Caco-2 (cell line): Measurements from ENCODE around the gene MYG1. TPM values are rescaled to one million over a fixed set of nuclear protein-coding genes. Genes with fewer than 3 reads are reported as not detected.

ENCODE experiments used
- BruUV-seq: library from RNA; stranded (reverse); fragments of 400-500 nt; replicated peaks from 2 replicates; lab custom pipeline; 2021; lab: Mats Ljungman, UMichigan
- CTCF ChIA-PET: fragments of 300-600 bp; sonication (Branson Sonifier 250); formaldehyde crosslinking; loops from one replicate; lab custom pipeline; 2022; ENCODE audit warnings: antibody characterized with exemption; lab: Charles Lee
- POLR2A ChIA-PET: fragments of 300-600 bp; sonication (Branson Sonifier 250); formaldehyde crosslinking; loops from one replicate; lab custom pipeline; 2022; ENCODE audit warnings: antibody characterized with exemption; lab: Charles Lee
- DNase-seq, 2 experiments: peaks; one replicate each; pipeline versions ENCODE4 v3.0.0 to v3.0.0-alpha.2; 2020 to 2022
- H3K27me3 ChIP-seq: replicated peaks from 2 replicates; pipeline ENCODE4 v1.6.0; 2011; ENCODE audit warnings: low read length; ENCODE audit not compliant: control insufficient read depth, insufficient read depth
- H3K36me3 ChIP-seq: 2 replicates; pipeline ENCODE4 v1.5.1; 2011; ENCODE audit warnings: low read length; ENCODE audit not compliant: control insufficient read depth, insufficient read depth
- H3K4me1 ChIP-seq: fragments of 250-450 bp; sonication (Bioruptor Pico); 2 replicates; pipeline ENCODE4 v1.5.1; 2020; ENCODE audit warnings: mild to moderate bottlenecking
- H3K4me3 ChIP-seq: 2 replicates; pipeline ENCODE4 v1.5.1; 2011; ENCODE audit warnings: low read depth, mild to moderate bottlenecking, control low read depth, low read length
- H3K9me3 ChIP-seq: fragments of 250-450 bp; sonication (Bioruptor Pico); 2 replicates; pipeline ENCODE4 v1.5.1; 2020; ENCODE audit warnings: mild to moderate bottlenecking, moderate library complexity
- H3K27ac Mint-ChIP-seq: one replicate; pipeline ENCODE4 v1.8.0; 2022; ENCODE audit warnings: mixed read lengths; ENCODE audit not compliant: unreplicated experiment
- H3K27me3 Mint-ChIP-seq: one replicate; pipeline ENCODE4 v1.8.0; 2022; ENCODE audit warnings: mixed read lengths; ENCODE audit not compliant: insufficient read depth, unreplicated experiment
- H3K36me3 Mint-ChIP-seq: one replicate; pipeline ENCODE4 v1.8.0; 2022; ENCODE audit warnings: mild to moderate bottlenecking, mixed read lengths; ENCODE audit not compliant: insufficient read depth, unreplicated experiment
- H3K4me1 Mint-ChIP-seq: one replicate; pipeline ENCODE4 v1.8.0; 2022; ENCODE audit warnings: low read depth, mixed read lengths; ENCODE audit not compliant: unreplicated experiment
- H3K4me3 Mint-ChIP-seq: one replicate; pipeline ENCODE4 v1.8.0; 2022; ENCODE audit warnings: mild to moderate bottlenecking, moderate library complexity, mixed read lengths; ENCODE audit not compliant: unreplicated experiment
- H3K9me3 Mint-ChIP-seq: one replicate; pipeline ENCODE4 v1.8.0; 2022; ENCODE audit warnings: mixed read lengths; ENCODE audit not compliant: unreplicated experiment
- CTCF ChIP-seq, 2 experiments: fragments of 200-600 bp in 1 of 2; IDR thresholded peaks; 1 replicate in 1 of 2; 2 replicates in 1 of 2; pipeline versions ENCODE4 v1.5.1 to v1.8.0; 2011 to 2022; ENCODE audit warnings: antibody characterized with exemption in 1 of 2, control low read depth in 1 of 2, inconsistent platforms in 1 of 2, low read depth in 1 of 2, low read length in 1 of 2, mild to moderate bottlenecking in 1 of 2, moderate library complexity in 1 of 2; ENCODE audit not compliant: insufficient read depth in 1 of 2, severe bottlenecking in 1 of 2, unreplicated experiment in 1 of 2
- intact Hi-C: fragments of 100-400 bp; cut with micrococcal nuclease; formaldehyde crosslinking; loops from one replicate; pipeline ENCODE4 v1.10.0; 2022; ENCODE audit not compliant: unreplicated experiment
- total RNA-seq: library from RNA; stranded (reverse); gene quantifications from 2 replicates; pipeline ENCODE4 v1.2.3, GENCODE V29; 2022

The MYG1 gene
- total RNA-seq, 1 experiment from 2014 or later: 59.8 TPM

- Histone ChIP-seq H3K36me3 (no peaks in the 10 kb centered on the region; the same call in none of the 2 replicates), H3K4me1 (peaks cover 12% of the 10 kb centered on the region), H3K9me3 (no peaks in the 10 kb centered on the region), H3K4me3 (no peak overlapping the region), H3K27me3 (no peaks in the 10 kb centered on the region)
- H3K4me3 Mint-ChIP-seq: no peak overlapping the region
- peaks cover 48% of the 10 kb centered on the region for H3K36me3 Mint-ChIP-seq
- H3K27me3 Mint-ChIP-seq: no peaks in the 10 kb centered on the region
- DNase-seq: no peak
- H3K27ac Mint-ChIP-seq: no peak overlapping the region
- H3K9me3 Mint-ChIP-seq: no peaks in the 10 kb centered on the region
- BruUV-seq: no TSS peak
- ChIA-PET POLR2A (interaction anchor here (1.5 kb wide), 1 partner anchor 7 kb away, joined by 3 read pairs; the partner anchor contains the start of gene PFDN5), CTCF (no interaction called here)
- peaks cover 20% of the 10 kb centered on the region for H3K4me1 Mint-ChIP-seq
- intact Hi-C loops: no loop called here
- TF ChIP-seq CTCF (IDR thresholded peaks at IDR 0.05; ENCODE audit: insufficient read depth in 1 of 2, low read depth in 1 of 2, low read length in 1 of 2, severe bottlenecking in 1 of 2, unreplicated experiment in 1 of 2): no peak
These were observed 3.4 kb downstream of the MYG1 start for GRCh38 chr12:53302903-53303302.

DNA sequence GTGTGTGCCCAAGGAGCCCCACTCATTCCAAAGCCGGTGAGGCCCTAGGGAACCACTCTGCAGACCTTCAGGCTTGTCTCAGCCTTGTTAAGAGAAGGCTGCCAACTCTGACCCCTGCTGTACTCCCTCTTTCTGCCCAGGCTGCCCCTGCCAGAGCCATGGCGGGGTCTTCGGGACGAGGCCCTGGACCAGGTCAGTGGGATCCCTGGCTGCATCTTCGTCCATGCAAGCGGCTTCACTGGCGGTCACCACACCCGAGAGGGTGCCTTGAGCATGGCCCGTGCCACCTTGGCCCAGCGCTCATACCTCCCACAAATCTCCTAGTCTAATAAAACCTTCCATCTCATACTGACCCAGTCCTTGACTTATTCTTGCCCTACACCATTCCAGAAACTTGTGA lies 7.3 kb downstream of the MYG1 start:
- H3K36me3 Mint-ChIP-seq: peaks cover 30% of the 10 kb centered on the region
- intact Hi-C loops: no loop called here
- DNase-seq: no peak
- H3K4me3 ChIP-seq: no peak overlapping the region
- no TSS peak for BruUV-seq
- H3K9me3 Mint-ChIP-seq: no peaks in the 10 kb centered on the region
- no peaks in the 10 kb centered on the region for H3K9me3 ChIP-seq
- H3K27me3 Mint-ChIP-seq: no peaks in the 10 kb centered on the region
- no peak overlapping the region for H3K27ac Mint-ChIP-seq
- H3K4me1 ChIP-seq: no peaks in the 10 kb centered on the region
- no peak for TF ChIP-seq CTCF (IDR thresholded peaks at IDR 0.05; ENCODE audit: insufficient read depth in 1 of 2, low read depth in 1 of 2, low read length in 1 of 2, severe bottlenecking in 1 of 2, unreplicated experiment in 1 of 2)
- H3K27me3 ChIP-seq: no peaks in the 10 kb centered on the region
- H3K36me3 ChIP-seq: no peaks in the 10 kb centered on the region; the same call in none of the 2 replicates
- peaks cover 8% of the 10 kb centered on the region for H3K4me1 Mint-ChIP-seq
- ChIA-PET POLR2A (no interaction called here), CTCF (no interaction called here)
- no peak overlapping the region for H3K4me3 Mint-ChIP-seq

DNA sequence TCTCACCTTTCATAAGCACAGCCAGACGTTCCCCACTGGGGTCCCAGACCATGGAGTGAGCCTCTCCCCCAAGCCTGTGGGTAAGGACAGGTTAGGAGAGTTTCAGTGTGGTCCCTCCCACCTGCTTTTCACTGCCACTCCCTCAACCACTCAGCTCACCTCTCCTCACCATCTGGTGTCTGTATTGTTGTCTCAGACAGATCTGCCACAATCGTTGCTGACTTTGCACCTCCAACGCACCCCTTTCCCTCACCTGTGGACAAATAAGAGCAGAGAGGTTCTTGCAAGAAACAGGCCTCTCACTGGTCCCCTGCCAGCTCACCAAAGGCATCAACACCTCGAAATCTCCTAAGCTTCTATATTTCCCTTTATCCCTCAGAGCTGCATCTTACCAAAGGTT lies 8.8 kb downstream of the MYG1 start:
- Mint-ChIP-seq H3K9me3 (no peaks in the 10 kb centered on the region), H3K27ac (no peak overlapping the region), H3K4me1 (no peaks in the 10 kb centered on the region), H3K36me3 (peaks cover 19% of the 10 kb centered on the region), H3K27me3 (no peaks in the 10 kb centered on the region), H3K4me3 (no peak overlapping the region)
- H3K9me3 ChIP-seq: no peaks in the 10 kb centered on the region
- no TSS peak for BruUV-seq
- no peaks in the 10 kb centered on the region for H3K4me1 ChIP-seq
- no peaks in the 10 kb centered on the region; the same call in none of the 2 replicates for H3K36me3 ChIP-seq
- ChIA-PET POLR2A (interaction anchor here (0.6 kb wide), 1 partner anchor 87 kb away, joined by 13 read pairs; no protein-coding TSS in a partner anchor), CTCF (no interaction called here)
- H3K27me3 ChIP-seq: no peaks in the 10 kb centered on the region
- intact Hi-C loops: no loop called here
- DNase-seq: no peak
- no peak for TF ChIP-seq CTCF (IDR thresholded peaks at IDR 0.05; ENCODE audit: insufficient read depth in 1 of 2, low read depth in 1 of 2, low read length in 1 of 2, severe bottlenecking in 1 of 2, unreplicated experiment in 1 of 2)
- H3K4me3 ChIP-seq: no peak overlapping the region
